MM.1S (cell line): ENCODE data around the gene GSDMA.
A peak's percentile ranks its signal among the peaks of the same experiment; 100 is the strongest.

ENCODE experiments used
- DNase-seq: peaks from one replicate; pipeline ENCODE4 v3.0.0-alpha.2; 2015
- H2AFZ ChIP-seq: fragments of 300-600 bp; sonication (generic); 2 replicates; pipeline ENCODE4 v1.6.0; 2016; ENCODE audit warnings: antibody characterized with exemption, low read length
- H3F3A ChIP-seq: fragments of 300-600 bp; sonication (generic); 2 replicates; pipeline ENCODE4 v1.6.1; 2016; ENCODE audit warnings: mild to moderate bottlenecking, antibody characterized with exemption, low read length, moderate library complexity, mixed read lengths; ENCODE audit not compliant: insufficient read depth
- H3K27ac ChIP-seq: fragments of 300-600 bp; sonication (generic); 2 replicates; pipeline ENCODE4 v1.5.1; 2016; ENCODE audit warnings: mild to moderate bottlenecking, low read length
- H3K27me3 ChIP-seq: fragments of 300-600 bp; sonication (generic); replicated peaks from 2 replicates; pipeline ENCODE4 v1.6.0; 2016; ENCODE audit warnings: low read length; ENCODE audit not compliant: insufficient read depth
- H3K36me3 ChIP-seq: fragments of 300-600 bp; sonication (generic); replicated peaks from 2 replicates; pipeline ENCODE4 v1.6.1; 2016; ENCODE audit warnings: mild to moderate bottlenecking, low read length, mixed read lengths; ENCODE audit not compliant: insufficient read depth
- H3K4me1 ChIP-seq: fragments of 300-600 bp; sonication (generic); 2 replicates; pipeline ENCODE4 v1.6.1; 2016; ENCODE audit warnings: low read length, mixed read lengths
- H3K4me2 ChIP-seq: fragments of 300-600 bp; sonication (generic); 2 replicates; pipeline ENCODE4 v1.6.0; 2016; ENCODE audit warnings: low read depth, low read length
- H3K4me3 ChIP-seq: fragments of 300-600 bp; sonication (generic); 2 replicates; pipeline ENCODE4 v1.5.1; 2016; ENCODE audit warnings: low read length, mixed read lengths
- H3K79me2 ChIP-seq: fragments of 300-600 bp; sonication (generic); 2 replicates; pipeline ENCODE4 v1.6.1; 2016; ENCODE audit warnings: mixed run types, low read length, mixed read lengths
- H3K9ac ChIP-seq: fragments of 300-600 bp; sonication (generic); 2 replicates; pipeline ENCODE4 v1.6.1; 2016; ENCODE audit warnings: low read length, mixed read lengths
- H3K9me2 ChIP-seq: fragments of 300-600 bp; sonication (generic); replicated peaks from 2 replicates; pipeline ENCODE4 v1.6.1; 2016; ENCODE audit warnings: mild to moderate bottlenecking, low read length, mixed read lengths; ENCODE audit not compliant: insufficient read depth
- H3K9me3 ChIP-seq: fragments of 300-600 bp; sonication (generic); replicated peaks from 2 replicates; pipeline ENCODE4 v1.6.1; 2016; ENCODE audit warnings: mild to moderate bottlenecking, low read length, mixed read lengths; ENCODE audit not compliant: insufficient read depth
- H4K20me1 ChIP-seq: fragments of 300-600 bp; sonication (generic); 2 replicates; pipeline ENCODE4 v1.6.1; 2016; ENCODE audit warnings: mild to moderate bottlenecking, low read length, moderate library complexity, mixed read lengths; ENCODE audit not compliant: insufficient read depth
- EZH2 ChIP-seq: fragments of 300-600 bp; sonication (generic); optimal IDR thresholded peaks from 2 replicates; pipeline ENCODE3; 2017; ENCODE audit warnings: low read depth, mild to moderate bottlenecking, antibody characterized with exemption, low read length, mixed read lengths
- EZH2phosphoT487 ChIP-seq: fragments of 300-600 bp; sonication (generic); IDR thresholded peaks from 2 replicates; pipeline ENCODE4 v1.6.1; 2018; ENCODE audit warnings: antibody characterized with exemption, low read length
- TF ChIP-seq, protein P1 (sequence below): fragments of 300-600 bp; sonication (generic); IDR thresholded peaks from 2 replicates; pipeline ENCODE4 v1.5.1; 2016; ENCODE audit warnings: antibody characterized with exemption, low read length, mixed read lengths

Gene GSDMA

DNA sequence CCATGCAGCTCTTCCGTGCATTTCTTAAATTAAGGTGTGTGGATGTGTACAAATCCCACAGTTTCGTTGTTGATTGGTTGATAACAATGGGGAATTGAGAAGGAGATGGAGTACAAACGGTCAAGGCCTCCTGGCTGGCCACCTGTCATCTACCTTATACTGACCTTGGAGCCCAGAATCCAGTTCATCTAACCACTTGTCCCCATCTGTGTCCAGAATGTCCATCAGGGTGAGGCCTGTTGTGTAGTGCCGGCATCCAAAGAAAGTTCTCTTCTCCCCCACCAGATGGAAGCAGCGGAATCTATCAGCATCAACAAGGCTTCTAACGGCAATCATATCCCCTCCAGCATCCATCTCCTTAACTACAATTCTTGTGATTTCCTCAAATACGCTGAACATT is 45.9 kb upstream of the GSDMA start:
- TF ChIP-seq, protein P1, sequence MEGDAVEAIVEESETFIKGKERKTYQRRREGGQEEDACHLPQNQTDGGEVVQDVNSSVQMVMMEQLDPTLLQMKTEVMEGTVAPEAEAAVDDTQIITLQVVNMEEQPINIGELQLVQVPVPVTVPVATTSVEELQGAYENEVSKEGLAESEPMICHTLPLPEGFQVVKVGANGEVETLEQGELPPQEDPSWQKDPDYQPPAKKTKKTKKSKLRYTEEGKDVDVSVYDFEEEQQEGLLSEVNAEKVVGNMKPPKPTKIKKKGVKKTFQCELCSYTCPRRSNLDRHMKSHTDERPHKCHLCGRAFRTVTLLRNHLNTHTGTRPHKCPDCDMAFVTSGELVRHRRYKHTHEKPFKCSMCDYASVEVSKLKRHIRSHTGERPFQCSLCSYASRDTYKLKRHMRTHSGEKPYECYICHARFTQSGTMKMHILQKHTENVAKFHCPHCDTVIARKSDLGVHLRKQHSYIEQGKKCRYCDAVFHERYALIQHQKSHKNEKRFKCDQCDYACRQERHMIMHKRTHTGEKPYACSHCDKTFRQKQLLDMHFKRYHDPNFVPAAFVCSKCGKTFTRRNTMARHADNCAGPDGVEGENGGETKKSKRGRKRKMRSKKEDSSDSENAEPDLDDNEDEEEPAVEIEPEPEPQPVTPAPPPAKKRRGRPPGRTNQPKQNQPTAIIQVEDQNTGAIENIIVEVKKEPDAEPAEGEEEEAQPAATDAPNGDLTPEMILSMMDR: no peak
- H3F3A ChIP-seq: peaks cover 19% of the 10 kb centered on the region
- H3K27me3 ChIP-seq: no peaks in the 10 kb centered on the region
- no peak overlapping the region for H3K4me3 ChIP-seq
- peaks cover 13% of the 10 kb centered on the region for H3K36me3 ChIP-seq
- peaks cover 19% of the 10 kb centered on the region for H3K4me1 ChIP-seq
- no peaks in the 10 kb centered on the region for H4K20me1 ChIP-seq
- H3K4me2 ChIP-seq: peak overlapping the region; percentile 15; the same call in 1 of the 2 replicates
- no peaks in the 10 kb centered on the region for H3K9me2 ChIP-seq
- H3K9ac ChIP-seq: no peak overlapping the region
- DNase-seq: no peak
- no peaks in the 10 kb centered on the region for H3K9me3 ChIP-seq
- H2AFZ ChIP-seq: no peak overlapping the region
- peaks cover 4% of the 10 kb centered on the region; the same call in 1 of the 2 replicates for H3K79me2 ChIP-seq
- H3K27ac ChIP-seq: peak overlapping the region; percentile 45; the same call in 1 of the 2 replicates

DNA sequence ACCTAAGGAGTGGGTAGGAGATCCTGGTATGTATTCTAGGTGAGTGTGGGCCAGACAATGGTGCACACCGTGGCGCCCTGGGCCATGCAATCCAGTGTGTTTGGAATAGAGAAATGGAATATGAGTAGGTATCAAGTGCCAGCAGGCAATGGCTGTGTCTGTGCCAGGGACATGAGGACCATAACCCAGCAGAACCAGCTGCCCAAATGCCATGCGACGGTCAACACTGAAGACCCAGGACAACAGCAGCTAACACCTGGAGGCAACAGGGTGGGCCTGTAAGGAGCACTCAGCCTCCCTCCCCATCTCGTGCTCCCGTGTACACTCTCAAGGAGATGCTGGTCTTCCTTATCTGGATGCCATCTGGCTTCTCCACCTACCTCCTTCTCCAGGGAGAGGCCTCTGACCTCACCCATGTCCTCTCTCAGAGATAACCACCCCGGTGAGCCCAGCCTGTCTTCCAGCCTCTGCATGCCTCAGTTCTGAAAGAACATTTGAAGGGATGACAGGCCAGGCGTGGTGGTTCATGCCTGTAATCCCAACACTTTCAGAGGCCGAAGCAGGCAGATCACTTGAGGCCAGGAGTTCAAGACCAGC is 43.6 kb upstream of the GSDMA start:
- Histone ChIP-seq H3K27ac (no peak overlapping the region), H3K36me3 (peaks cover 31% of the 10 kb centered on the region), H3K4me1 (peaks cover 19% of the 10 kb centered on the region), H3K9ac (no peak overlapping the region), H3K27me3 (no peaks in the 10 kb centered on the region), H3K9me2 (no peaks in the 10 kb centered on the region), H3K4me2 (no peak overlapping the region), H4K20me1 (no peaks in the 10 kb centered on the region), H3K4me3 (no peak overlapping the region), H3F3A (peaks cover 19% of the 10 kb centered on the region), H3K9me3 (no peaks in the 10 kb centered on the region), H2AFZ (no peak overlapping the region), H3K79me2 (peaks cover 27% of the 10 kb centered on the region)
- DNase-seq: no peak
- no peak for TF ChIP-seq EZH2
- no peak for TF ChIP-seq EZH2phosphoT487
- TF ChIP-seq, protein P1: no peak

DNA sequence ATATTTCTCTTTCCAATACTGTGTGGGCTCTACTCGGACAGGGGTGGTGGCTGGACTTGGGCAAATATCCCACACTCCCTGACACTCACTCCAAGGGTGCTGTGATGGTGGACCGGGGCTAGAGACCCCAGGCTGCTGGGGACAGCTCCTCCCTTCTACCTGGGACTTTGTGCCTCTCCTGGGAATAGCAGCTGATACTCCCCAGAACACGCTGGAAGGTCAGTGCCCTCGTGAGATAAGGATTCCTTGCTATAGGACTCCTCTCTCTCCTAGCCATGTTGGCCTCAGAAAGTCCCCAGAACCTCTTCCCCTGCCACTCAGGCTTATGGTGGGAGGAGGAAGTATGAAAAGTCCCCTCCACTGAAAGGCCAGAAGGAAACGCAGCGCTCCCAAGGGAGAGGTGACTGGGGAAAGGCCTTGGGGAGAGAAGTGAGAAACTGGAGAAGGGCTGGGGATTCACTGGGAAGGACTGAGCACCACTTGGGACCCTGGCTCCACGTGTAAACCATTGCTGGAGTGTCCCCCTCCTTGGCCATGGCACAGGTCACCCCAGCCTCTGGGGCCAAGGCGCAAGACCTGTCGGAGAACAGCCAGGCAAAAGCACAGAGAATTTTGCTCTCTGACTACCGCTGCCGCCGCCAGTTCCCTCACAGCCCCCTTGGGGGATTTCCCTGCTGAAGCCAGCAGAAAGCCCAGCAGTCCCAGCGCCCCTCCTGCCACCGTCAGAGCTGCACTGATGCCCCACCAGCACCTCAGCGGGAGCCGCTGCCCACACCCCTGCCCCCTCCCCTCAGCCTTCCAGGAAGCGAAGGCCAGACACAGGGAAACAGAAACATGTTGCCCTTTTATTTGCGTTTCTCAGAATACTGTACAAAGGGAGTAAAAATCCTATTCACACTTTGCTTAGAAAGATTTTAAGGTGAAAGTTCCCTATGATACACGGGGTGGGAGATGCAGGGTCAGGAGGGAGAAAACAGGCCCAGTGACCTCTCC is 42.3 kb upstream of the GSDMA start:
- DNase-seq: no peak
- Histone ChIP-seq H3K27me3 (no peaks in the 10 kb centered on the region), H3K9me2 (no peaks in the 10 kb centered on the region), H3K9ac (no peak overlapping the region), H2AFZ (no peak overlapping the region), H3K36me3 (peaks cover 31% of the 10 kb centered on the region), H3F3A (peaks cover 21% of the 10 kb centered on the region), H3K4me3 (no peak overlapping the region), H3K4me2 (no peak overlapping the region), H3K4me1 (peaks cover 29% of the 10 kb centered on the region), H3K79me2 (peaks cover 40% of the 10 kb centered on the region), H3K27ac (no peak overlapping the region), H3K9me3 (no peaks in the 10 kb centered on the region), H4K20me1 (no peaks in the 10 kb centered on the region)
- no peak for TF ChIP-seq EZH2phosphoT487
- TF ChIP-seq EZH2: no peak
- TF ChIP-seq, protein P1: no peak
